Activated CD4-positive, alpha-beta memory T cell treated with anti-CD3 and anti-CD28 coated beads, Interleukin-2, amount 10 ng/mL, durations not matched to agents 7 days and 5 days (primary cell): ENCODE data around the gene IQCC. TPM values are rescaled to one million over a fixed set of nuclear protein-coding genes. Genes with fewer than 3 reads are reported as not detected.

ENCODE experiments used
- CTCF ChIA-PET: fragments of 350-600 bp; sonication (Branson Sonifier 250); formaldehyde crosslinking; loops from one replicate; lab custom pipeline; 2021; ENCODE audit warnings: antibody characterized with exemption, inconsistent platforms; lab: Charles Lee
- POLR2A ChIA-PET: fragments of 350-600 bp; sonication (Branson Sonifier 250); formaldehyde crosslinking; loops from one replicate; lab custom pipeline; 2021; ENCODE audit warnings: antibody characterized with exemption; lab: Charles Lee
- DNase-seq: peaks from one replicate; pipeline ENCODE4 v3.0.0-alpha.2; 2020
- H3K27ac Mint-ChIP-seq: one replicate; pipeline ENCODE4 v1.8.0; 2021; ENCODE audit warnings: mild to moderate bottlenecking, mixed read lengths
- H3K27me3 Mint-ChIP-seq: one replicate; pipeline ENCODE4 v1.8.0; 2021; ENCODE audit warnings: mixed read lengths
- H3K36me3 Mint-ChIP-seq: one replicate; pipeline ENCODE4 v1.8.0; 2021; ENCODE audit warnings: low read depth, mixed read lengths
- H3K4me1 Mint-ChIP-seq: one replicate; pipeline ENCODE4 v1.8.0; 2021; ENCODE audit warnings: mixed read lengths
- H3K4me3 Mint-ChIP-seq: one replicate; pipeline ENCODE4 v1.8.0; 2021; ENCODE audit warnings: mild to moderate bottlenecking, mixed read lengths
- H3K9me3 Mint-ChIP-seq: one replicate; pipeline ENCODE4 v1.8.0; 2021; ENCODE audit warnings: mixed read lengths
- total RNA-seq, 2 experiments: library from RNA; stranded (reverse); gene quantifications; one replicate each; pipeline ENCODE4 v1.2.3, GENCODE V29; 2021

Gene IQCC
- total RNA-seq, 2 experiments from 2014 or later: 3.7 to 3.8 TPM

GRCh38 chr1:32197074-32197473, 8.4 kb upstream of the IQCC start:
- peaks cover 78% of the 10 kb centered on the region for H3K4me1 Mint-ChIP-seq
- ChIA-PET POLR2A (interaction anchor here (0.6 to 12.3 kb wide), 9 partner anchors 10 to 263 kb away, joined by 3 to 109 read pairs (median 4); partner anchors contain the start of genes DCDC2B, IQCC, KPNA6 and MARCKSL1), CTCF (interaction anchor here (1.4 to 1.6 kb wide), 2 partner anchors 18 to 52 kb away, joined by 4 to 5 read pairs; no protein-coding TSS in a partner anchor)
- DNase-seq: no peak
- no peaks in the 10 kb centered on the region for H3K9me3 Mint-ChIP-seq
- no peak overlapping the region for H3K4me3 Mint-ChIP-seq
- H3K36me3 Mint-ChIP-seq: peaks cover 69% of the 10 kb centered on the region
- H3K27ac Mint-ChIP-seq: no peak overlapping the region
- no peaks in the 10 kb centered on the region for H3K27me3 Mint-ChIP-seq

GRCh38 chr1:32197837-32198236, 7.6 kb upstream of the IQCC start:
- H3K4me3 Mint-ChIP-seq: no peak overlapping the region
- H3K27me3 Mint-ChIP-seq: no peaks in the 10 kb centered on the region
- peaks cover 82% of the 10 kb centered on the region for H3K4me1 Mint-ChIP-seq
- ChIA-PET POLR2A (interaction anchor here (0.6 to 12.3 kb wide), 9 partner anchors 9 to 267 kb away, joined by 3 to 109 read pairs (median 4); partner anchors contain the start of genes DCDC2B, IQCC, KPNA6 and TXLNA), CTCF (interaction anchor here (1.4 to 1.6 kb wide), 2 partner anchors 17 to 51 kb away, joined by 4 to 5 read pairs; no protein-coding TSS in a partner anchor)
- peaks cover 61% of the 10 kb centered on the region for H3K36me3 Mint-ChIP-seq
- no peak for DNase-seq
- no peaks in the 10 kb centered on the region for H3K9me3 Mint-ChIP-seq
- H3K27ac Mint-ChIP-seq: no peak overlapping the region

GRCh38 chr1:32198237-32199042, 7.0 kb upstream of the IQCC start:
- POLR2A ChIA-PET: interaction anchor here (0.5 to 12.3 kb wide), 10 partner anchors 9 to 174 kb away, joined by 3 to 109 read pairs (median 4); partner anchors contain the start of genes DCDC2B, IQCC, KPNA6 and TXLNA

GRCh38 chr1:32199043-32199716, 6.3 kb upstream of the IQCC start:
- no peak for DNase-seq
- POLR2A ChIA-PET: interaction anchor here (0.5 to 12.3 kb wide), 8 partner anchors 9 to 173 kb away, joined by 3 to 109 read pairs (median 3); partner anchors contain the start of genes EIF3I, TMEM234 and TXLNA
- Mint-ChIP-seq H3K4me1 (peaks cover 81% of the 10 kb centered on the region), H3K27me3 (no peaks in the 10 kb centered on the region), H3K9me3 (no peaks in the 10 kb centered on the region), H3K27ac (no peak overlapping the region), H3K4me3 (no peak overlapping the region), H3K36me3 (peaks cover 53% of the 10 kb centered on the region)
- CTCF ChIA-PET: interaction anchor here (1.4 to 3.0 kb wide), 3 partner anchors 17 to 49 kb away, joined by 5 to 30 read pairs (median 8); partner anchors contain the start of gene FAM167B

More at GRCh38 chr1:32198237-32199042, 7.0 kb upstream of the IQCC start:
- CTCF ChIA-PET: interaction anchor here (1.4 to 2.1 kb wide), 4 partner anchors 17 to 50 kb away, joined by 4 to 8 read pairs (median 5); partner anchors contain the start of gene FAM167B
- Mint-ChIP-seq H3K36me3 (peaks cover 58% of the 10 kb centered on the region), H3K4me3 (no peak overlapping the region), H3K9me3 (no peaks in the 10 kb centered on the region), H3K27me3 (no peaks in the 10 kb centered on the region), H3K27ac (peak overlapping the region; percentile 41), H3K4me1 (peaks cover 81% of the 10 kb centered on the region)
- DNase-seq: no peak

- H3K36me3 Mint-ChIP-seq: peaks cover 48% of the 10 kb centered on the region
- no peak overlapping the region for H3K4me3 Mint-ChIP-seq
- H3K9me3 Mint-ChIP-seq: no peaks in the 10 kb centered on the region
- peaks cover 78% of the 10 kb centered on the region for H3K4me1 Mint-ChIP-seq
- no peak for DNase-seq
- H3K27me3 Mint-ChIP-seq: no peaks in the 10 kb centered on the region
- H3K27ac Mint-ChIP-seq: peak overlapping the region; percentile 75
- ChIA-PET POLR2A (interaction anchor here (1.0 to 12.3 kb wide), 9 partner anchors 10 to 172 kb away, joined by 3 to 109 read pairs (median 3); partner anchors contain the start of genes EIF3I, TMEM234 and TXLNA), CTCF (interaction anchor here (1.1 to 3.0 kb wide), 4 partner anchors 16 to 61 kb away, joined by 3 to 30 read pairs (median 6); partner anchors contain the start of gene FAM167B)
Observed at GRCh38 chr1:32199717-32200072, 5.8 kb upstream of the IQCC start.

GRCh38 chr1:32200226-32201010, 5.1 kb upstream of the IQCC start, which contains the start of gene CCDC28B:
Gene CCDC28B (plus strand): TSS chr1:32200595. CDS start chr1:32201936, 1,341 bp downstream.
- ChIA-PET CTCF (interaction anchor here (1.1 to 3.0 kb wide), 6 partner anchors 15 to 200 kb away, joined by 3 to 30 read pairs (median 6); partner anchors contain the start of gene FAM167B), POLR2A (interaction anchor here (0.6 to 12.3 kb wide), 13 partner anchors 9 to 194 kb away, joined by 3 to 109 read pairs (median 4); partner anchors contain the start of genes BSDC1, EIF3I, HDAC1 and TMEM234)
- peak within 1 kb of the TSS; percentile 79 for H3K27ac Mint-ChIP-seq
- H3K36me3 Mint-ChIP-seq: peaks cover 41% of the 10 kb centered on the region
- peaks cover 72% of the 10 kb centered on the region for H3K4me1 Mint-ChIP-seq
- no peaks in the 10 kb centered on the region for H3K9me3 Mint-ChIP-seq
- peak; percentile 54 for DNase-seq
- H3K4me3 Mint-ChIP-seq: peak within 1 kb of the TSS; percentile 72
- H3K27me3 Mint-ChIP-seq: no peaks in the 10 kb centered on the region

GRCh38 chr1:32201011-32201855, 4.2 kb upstream of the IQCC start:
- Mint-ChIP-seq H3K4me3 (peak overlapping the region; percentile 72), H3K36me3 (peaks cover 34% of the 10 kb centered on the region), H3K9me3 (no peaks in the 10 kb centered on the region), H3K27me3 (no peaks in the 10 kb centered on the region), H3K27ac (peak overlapping the region; percentile 79), H3K4me1 (peaks cover 72% of the 10 kb centered on the region)
- POLR2A ChIA-PET: interaction anchor here (0.6 to 12.3 kb wide), 12 partner anchors 13 to 193 kb away, joined by 3 to 109 read pairs (median 5); partner anchors contain the start of genes BSDC1, HDAC1, LCK and TXLNA
- peak; percentile 86 for DNase-seq
- CTCF ChIA-PET: interaction anchor here (0.5 to 3.0 kb wide), 6 partner anchors 9 to 200 kb away, joined by 3 to 30 read pairs (median 6); no protein-coding TSS in a partner anchor

- no peaks in the 10 kb centered on the region for H3K27me3 Mint-ChIP-seq
- H3K9me3 Mint-ChIP-seq: no peaks in the 10 kb centered on the region
- ChIA-PET CTCF (interaction anchor here (0.9 to 3.8 kb wide), 3 partner anchors 11 to 167 kb away, joined by 3 to 39 read pairs (median 5); no protein-coding TSS in a partner anchor), POLR2A (interaction anchor here (0.8 to 4.6 kb wide), 14 partner anchors 10 to 189 kb away, joined by 3 to 46 read pairs (median 6); partner anchors contain the start of genes BSDC1, LCK, TMEM39B and TXLNA)
- peak overlapping the region; percentile 81 for H3K4me3 Mint-ChIP-seq
- H3K4me1 Mint-ChIP-seq: peaks cover 52% of the 10 kb centered on the region
- no peak overlapping the region for H3K27ac Mint-ChIP-seq
- peaks cover 21% of the 10 kb centered on the region for H3K36me3 Mint-ChIP-seq
- no peak for DNase-seq
Observed at GRCh38 chr1:32204943-32205361, 519 bp upstream of the IQCC start.

- ChIA-PET POLR2A (interaction anchor here (1.6 to 4.6 kb wide), 2 partner anchors 13 to 45 kb away, joined by 5 to 46 read pairs; no protein-coding TSS in a partner anchor), CTCF (interaction anchor here (0.6 to 1.1 kb wide), 2 partner anchors 29 to 40 kb away, joined by 3 to 4 read pairs; no protein-coding TSS in a partner anchor)
- Mint-ChIP-seq H3K36me3 (peaks cover 14% of the 10 kb centered on the region), H3K27ac (no peak overlapping the region), H3K27me3 (no peaks in the 10 kb centered on the region), H3K9me3 (no peaks in the 10 kb centered on the region), H3K4me3 (no peak overlapping the region), H3K4me1 (peaks cover 26% of the 10 kb centered on the region)
- DNase-seq: no peak
Observed at GRCh38 chr1:32208469-32208868, 3.0 kb downstream of the IQCC start.

GRCh38 chr1:32208891-32209328, 3.4 kb downstream of the IQCC start, which contains the start of gene DCDC2B:
Gene DCDC2B (plus strand): TSS chr1:32209089. CDS start chr1:32209094, 5 bp downstream.
- no peaks in the 10 kb centered on the region for H3K9me3 Mint-ChIP-seq
- no peaks in the 10 kb centered on the region for H3K27me3 Mint-ChIP-seq
- POLR2A ChIA-PET: interaction anchor here (0.9 to 4.6 kb wide), 3 partner anchors 9 to 45 kb away, joined by 3 to 46 read pairs (median 5); partner anchors contain the start of gene CCDC28B
- no peak for DNase-seq
- H3K4me3 Mint-ChIP-seq: no peak within 1 kb of the TSS
- H3K36me3 Mint-ChIP-seq: peaks cover 13% of the 10 kb centered on the region
- peaks cover 23% of the 10 kb centered on the region for H3K4me1 Mint-ChIP-seq
- CTCF ChIA-PET: interaction anchor here (0.6 to 1.1 kb wide), 2 partner anchors 28 to 40 kb away, joined by 3 to 4 read pairs; no protein-coding TSS in a partner anchor
- H3K27ac Mint-ChIP-seq: no peak within 1 kb of the TSS
